Measurements from ENCODE around the gene QSOX2. TPM values are rescaled to one million over a fixed set of nuclear protein-coding genes. Genes with fewer than 3 reads are reported as not detected.

The QSOX2 gene
- total RNA-seq, 2 experiments from 2014 or later, result 50.0 to 57.5 TPM

DNA sequence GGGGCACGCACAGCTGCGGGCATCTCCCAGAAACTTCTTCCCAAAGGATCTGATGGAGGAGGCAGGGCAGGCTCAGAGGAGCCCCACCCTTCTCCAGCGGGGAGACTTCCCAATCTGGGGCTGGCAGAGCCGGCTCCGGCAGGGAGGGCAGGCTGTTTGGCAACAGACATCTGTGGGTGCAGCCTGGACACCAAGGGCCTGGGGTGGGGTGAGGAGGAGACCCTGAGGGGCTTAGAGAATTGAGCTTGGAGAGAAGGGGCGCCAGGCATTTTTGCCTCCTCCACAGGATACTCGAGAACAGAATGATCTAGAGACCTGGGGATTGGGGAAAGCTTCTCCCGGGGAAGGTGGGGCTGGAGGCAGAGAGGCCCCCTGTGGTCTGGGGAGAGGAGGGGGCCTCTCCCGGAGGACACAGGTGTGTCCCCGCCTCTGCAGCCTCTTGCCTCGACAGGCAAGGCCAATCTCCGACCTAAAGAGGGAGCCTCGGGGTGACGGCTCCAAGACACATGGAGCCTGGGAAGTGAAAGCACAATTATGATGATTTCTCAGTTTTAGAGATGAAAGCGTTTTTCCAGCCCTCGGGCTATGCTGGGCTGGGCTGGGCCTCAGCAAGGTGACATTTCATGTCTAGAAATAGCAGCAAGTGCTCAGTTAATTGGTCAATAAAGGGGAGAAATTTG is 49.1 kb downstream of the QSOX2 start:
- POLR2A ChIA-PET, result no interaction called here
- CTCF ChIA-PET (ENCODE audit: unreplicated experiment), result no interaction called here
- Histone ChIP-seq H3K79me2 (ENCODE audit: insufficient read depth, low read depth, low read length) (no peaks in the 10 kb centered on the region), H3K4me3 (ENCODE audit: low read depth, low read length, poor library complexity, severe bottlenecking) (no peak overlapping the region), H2AFZ (ENCODE audit: low read length) (no peak overlapping the region), H3K9me2 (ENCODE audit: insufficient read depth, low read length) (no peaks in the 10 kb centered on the region), H3K27ac (ENCODE audit: low read depth, low read length, poor library complexity, severe bottlenecking) (no peak overlapping the region), H3K4me2 (ENCODE audit: low read length) (peak overlapping the region; percentile 24), H3K36me3 (ENCODE audit: insufficient read depth, low read length) (no peaks in the 10 kb centered on the region), H4K20me1 (ENCODE audit: insufficient read depth, low read length) (no peaks in the 10 kb centered on the region), H3K9me3 (ENCODE audit: low read length) (no peaks in the 10 kb centered on the region), H3K4me1 (ENCODE audit: insufficient read depth, low read length, poor library complexity, severe bottlenecking) (peaks cover 19% of the 10 kb centered on the region)
- no peak for TF ChIP-seq EZH2phosphoT487 (IDR thresholded peaks at IDR 0.05; ENCODE audit: borderline replicate concordance, low read depth, low read length)
- TF ChIP-seq, protein P1, sequence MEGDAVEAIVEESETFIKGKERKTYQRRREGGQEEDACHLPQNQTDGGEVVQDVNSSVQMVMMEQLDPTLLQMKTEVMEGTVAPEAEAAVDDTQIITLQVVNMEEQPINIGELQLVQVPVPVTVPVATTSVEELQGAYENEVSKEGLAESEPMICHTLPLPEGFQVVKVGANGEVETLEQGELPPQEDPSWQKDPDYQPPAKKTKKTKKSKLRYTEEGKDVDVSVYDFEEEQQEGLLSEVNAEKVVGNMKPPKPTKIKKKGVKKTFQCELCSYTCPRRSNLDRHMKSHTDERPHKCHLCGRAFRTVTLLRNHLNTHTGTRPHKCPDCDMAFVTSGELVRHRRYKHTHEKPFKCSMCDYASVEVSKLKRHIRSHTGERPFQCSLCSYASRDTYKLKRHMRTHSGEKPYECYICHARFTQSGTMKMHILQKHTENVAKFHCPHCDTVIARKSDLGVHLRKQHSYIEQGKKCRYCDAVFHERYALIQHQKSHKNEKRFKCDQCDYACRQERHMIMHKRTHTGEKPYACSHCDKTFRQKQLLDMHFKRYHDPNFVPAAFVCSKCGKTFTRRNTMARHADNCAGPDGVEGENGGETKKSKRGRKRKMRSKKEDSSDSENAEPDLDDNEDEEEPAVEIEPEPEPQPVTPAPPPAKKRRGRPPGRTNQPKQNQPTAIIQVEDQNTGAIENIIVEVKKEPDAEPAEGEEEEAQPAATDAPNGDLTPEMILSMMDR (conservative IDR thresholded peaks at IDR 0.05; ENCODE audit: low read length), result no peak
- peak; percentile 33 for DNase-seq (ENCODE audit: low spot score)
- intact Hi-C loops (cut with micrococcal nuclease; ENCODE audit: unreplicated experiment), result no loop called here
- no TSS peak for BruUV-seq (replicated peaks)

DNA sequence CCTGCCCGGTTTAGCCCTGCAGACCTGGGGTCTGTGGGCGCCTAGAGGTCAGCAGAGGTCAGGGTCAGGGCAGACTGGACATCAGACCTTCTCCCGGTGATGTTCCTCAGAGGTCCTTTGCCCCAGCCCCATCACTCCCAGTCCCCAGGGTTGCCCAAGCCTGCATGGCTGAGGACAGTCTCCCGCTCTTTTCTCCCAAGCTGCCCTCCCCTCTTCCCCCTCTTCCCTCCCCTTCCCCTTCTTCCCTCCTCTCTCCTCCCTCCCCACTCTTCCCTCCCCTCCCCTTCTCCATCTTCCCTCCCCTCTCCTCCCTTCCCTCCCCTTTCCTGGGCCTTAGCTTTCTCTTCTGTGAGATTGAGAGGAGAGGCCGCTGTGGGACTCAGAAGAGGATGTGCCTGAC is 51.1 kb downstream of the QSOX2 start:
- no peaks in the 10 kb centered on the region for H3K9me3 ChIP-seq (ENCODE audit: low read length)
- H3K27ac ChIP-seq (ENCODE audit: low read depth, low read length, poor library complexity, severe bottlenecking), result no peak overlapping the region
- no peaks in the 10 kb centered on the region for H3K36me3 ChIP-seq (ENCODE audit: insufficient read depth, low read length)
- no peak overlapping the region for H3K4me2 ChIP-seq (ENCODE audit: low read length)
- no peak for TF ChIP-seq EZH2phosphoT487 (IDR thresholded peaks at IDR 0.05; ENCODE audit: borderline replicate concordance, low read depth, low read length)
- TF ChIP-seq, protein P1 (conservative IDR thresholded peaks at IDR 0.05; ENCODE audit: low read length), result no peak
- no TSS peak for BruUV-seq (replicated peaks)
- POLR2A ChIA-PET, result no interaction called here
- H3K4me3 ChIP-seq (ENCODE audit: low read depth, low read length, poor library complexity, severe bottlenecking), result no peak overlapping the region
- H4K20me1 ChIP-seq (ENCODE audit: insufficient read depth, low read length), result no peaks in the 10 kb centered on the region
- peaks cover 19% of the 10 kb centered on the region for H3K4me1 ChIP-seq (ENCODE audit: insufficient read depth, low read length, poor library complexity, severe bottlenecking)
- no peak overlapping the region for H2AFZ ChIP-seq (ENCODE audit: low read length)
- no peak for DNase-seq (ENCODE audit: low spot score)
- CTCF ChIA-PET (ENCODE audit: unreplicated experiment), result no interaction called here
- intact Hi-C loops (cut with micrococcal nuclease; ENCODE audit: unreplicated experiment), result no loop called here
- no peaks in the 10 kb centered on the region for H3K9me2 ChIP-seq (ENCODE audit: insufficient read depth, low read length)
- H3K79me2 ChIP-seq (ENCODE audit: insufficient read depth, low read depth, low read length), result no peaks in the 10 kb centered on the region

GRCh38 chr9:136193891-136194279 is 51.7 kb downstream of the QSOX2 start:
- no peak overlapping the region for H3K4me2 ChIP-seq (ENCODE audit: low read length)
- no peaks in the 10 kb centered on the region for H4K20me1 ChIP-seq (ENCODE audit: insufficient read depth, low read length)
- peaks cover 19% of the 10 kb centered on the region for H3K4me1 ChIP-seq (ENCODE audit: insufficient read depth, low read length, poor library complexity, severe bottlenecking)
- H3K4me3 ChIP-seq (ENCODE audit: low read depth, low read length, poor library complexity, severe bottlenecking), result no peak overlapping the region
- H3K9me2 ChIP-seq (ENCODE audit: insufficient read depth, low read length), result no peaks in the 10 kb centered on the region
- ChIA-PET CTCF (ENCODE audit: unreplicated experiment) (no interaction called here), POLR2A (no interaction called here)
- BruUV-seq (replicated peaks), result no TSS peak
- H2AFZ ChIP-seq (ENCODE audit: low read length), result no peak overlapping the region
- H3K36me3 ChIP-seq (ENCODE audit: insufficient read depth, low read length), result no peaks in the 10 kb centered on the region
- TF ChIP-seq EZH2phosphoT487 (IDR thresholded peaks at IDR 0.05; ENCODE audit: borderline replicate concordance, low read depth, low read length), result no peak
- TF ChIP-seq, protein P1 (conservative IDR thresholded peaks at IDR 0.05; ENCODE audit: low read length), result no peak
- no peak for DNase-seq (ENCODE audit: low spot score)
- intact Hi-C loops (cut with micrococcal nuclease; ENCODE audit: unreplicated experiment), result no loop called here
- no peaks in the 10 kb centered on the region for H3K79me2 ChIP-seq (ENCODE audit: insufficient read depth, low read depth, low read length)
- H3K9me3 ChIP-seq (ENCODE audit: low read length), result no peaks in the 10 kb centered on the region
- no peak overlapping the region for H3K27ac ChIP-seq (ENCODE audit: low read depth, low read length, poor library complexity, severe bottlenecking)
